GM19351 (cell line): Measurements from ENCODE around the gene RHOU.

Source experiments
- ATAC-seq: cut with Tn5 transposase; IDR thresholded peaks from one replicate; pipeline ENCODE4 v1.9.1; 2021; ENCODE audit warnings: mild to moderate bottlenecking, moderate library complexity; ENCODE audit not compliant: unreplicated experiment

Gene RHOU

GRCh38 chr1:228782662-228783417, 47.6 kb downstream of the RHOU start:
- no peak for ATAC-seq

- no peak for ATAC-seq
These were observed 48.2 kb downstream of the RHOU start for GRCh38 chr1:228783418-228784040.

- ATAC-seq = no peak
These were observed 48.9 kb downstream of the RHOU start for GRCh38 chr1:228784181-228784580.

- ATAC-seq = no peak
These were observed 50.4 kb downstream of the RHOU start for GRCh38 chr1:228785366-228786330.

- no peak for ATAC-seq
These were observed 51.3 kb downstream of the RHOU start for GRCh38 chr1:228786361-228787129.

GRCh38 chr1:228791791-228792190, 56.5 kb downstream of the RHOU start:
- ATAC-seq = no peak

GRCh38 chr1:228792601-228793000, 57.3 kb downstream of the RHOU start:
- ATAC-seq = no peak

- no peak for ATAC-seq
These were observed 57.8 kb downstream of the RHOU start for GRCh38 chr1:228793032-228793431.

GRCh38 chr1:228794173-228794572, 58.9 kb downstream of the RHOU start:
- peak; percentile 68 for ATAC-seq

GRCh38 chr1:228794810-228795209, 59.5 kb downstream of the RHOU start:
- ATAC-seq = peak; percentile 52

GRCh38 chr1:228795596-228795995, 60.3 kb downstream of the RHOU start:
- ATAC-seq = no peak
